B cell (primary cell): ENCODE data around the gene SH3BGR. TPM values are rescaled to one million over a fixed set of nuclear protein-coding genes. Genes with fewer than 3 reads are reported as not detected.

Experiments used
- ATAC-seq: fragments of 200-7000 bp; cut with Tn5 transposase; one replicate; pipeline ENCODE4 v1.10.0; 2021; ENCODE audit warnings: low read depth, mild to moderate bottlenecking, moderate number of reproducible peaks, moderate library complexity
- CTCF ChIA-PET: fragments of 350-600 bp; sonication (Branson Sonifier 250); formaldehyde crosslinking; loops from one replicate; lab custom pipeline; 2021; ENCODE audit warnings: antibody characterized with exemption, inconsistent platforms; lab: Charles Lee
- POLR2A ChIA-PET: fragments of 350-600 bp; sonication (Branson Sonifier 250); formaldehyde crosslinking; loops from one replicate; lab custom pipeline; 2021; ENCODE audit warnings: antibody characterized with exemption; lab: Charles Lee
- DNase-seq: peaks from one replicate; pipeline ENCODE4 v3.0.0; 2013
- H2AFZ ChIP-seq: 2 replicates; pipeline ENCODE4 v1.6.1; 2012; ENCODE audit warnings: mild to moderate bottlenecking, low read depth, low read length; ENCODE audit not compliant: insufficient read depth, poor library complexity, severe bottlenecking
- H3K27ac ChIP-seq, 2 donors: 1 replicate in 1 of 2; 2 replicates in 1 of 2; pipeline ENCODE4 v1.5.1; 2012 to 2013; ENCODE audit warnings: low read length in 2 of 2, mild to moderate bottlenecking in 2 of 2, moderate library complexity in 1 of 2
- H3K27me3 ChIP-seq, 4 experiments: fragments of 200-600 bp in 1 of 4; sonication (generic) in 1 of 4; replicated peaks in 1 of 4; 1 replicate in 2 of 4; 2 replicates in 2 of 4; pipeline versions ENCODE4 v1.6.1 to v1.7.0; 2013 to 2016; ENCODE audit warnings: low read length in 3 of 4, mild to moderate bottlenecking in 2 of 4, mixed read lengths in 1 of 4, moderate library complexity in 1 of 4; ENCODE audit not compliant: insufficient read depth in 4 of 4, control insufficient read depth in 3 of 4; ENCODE audit errors: control extremely low read depth in 1 of 4
- H3K36me3 ChIP-seq, 2 experiments: replicated peaks in 1 of 2; 1 replicate in 1 of 2; 2 replicates in 1 of 2; pipeline versions ENCODE4 v1.6.1 to v1.7.1; 2013; ENCODE audit warnings: low read length in 1 of 2; ENCODE audit not compliant: insufficient read depth in 2 of 2, control insufficient read depth in 1 of 2; ENCODE audit errors: control extremely low read depth in 1 of 2, extremely low read depth in 1 of 2
- H3K4me1 ChIP-seq, 2 donors: fragments of 200-600 bp in 1 of 2; sonication (generic) in 1 of 2; 1 replicate in 1 of 2; 2 replicates in 1 of 2; pipeline versions ENCODE4 v1.5.1 to v1.6.1; 2013 to 2017; ENCODE audit warnings: low read length in 2 of 2; ENCODE audit not compliant: control insufficient read depth in 2 of 2, insufficient read depth in 2 of 2
- H3K4me2 ChIP-seq: replicated peaks from 2 replicates; pipeline ENCODE3; 2012; ENCODE audit warnings: mild to moderate bottlenecking, low read depth, low read length; ENCODE audit not compliant: poor library complexity, severe bottlenecking
- H3K4me3 ChIP-seq, 5 experiments: fragments of 200-600 bp in 1 of 5; sonication (generic) in 1 of 5; 1 replicate in 3 of 5; 2 replicates in 2 of 5; pipeline versions ENCODE4 v1.5.1 to v1.7.0; 2011 to 2016; ENCODE audit warnings: low read length in 4 of 5, mild to moderate bottlenecking in 4 of 5, low read depth in 2 of 5, control low read depth in 1 of 5, moderate library complexity in 1 of 5; ENCODE audit not compliant: insufficient read depth in 1 of 5; ENCODE audit errors: control extremely low read depth in 1 of 5, extremely low read depth in 1 of 5
- H3K79me2 ChIP-seq: fragments of 200-600 bp; sonication (generic); one replicate; pipeline ENCODE4 v1.6.0; 2016; ENCODE audit warnings: low read length; ENCODE audit not compliant: control insufficient read depth, insufficient read depth
- H3K9ac ChIP-seq: fragments of 200-600 bp; sonication (generic); 2 replicates; pipeline ENCODE4 v1.6.1; 2017; ENCODE audit warnings: mild to moderate bottlenecking, low read length, moderate library complexity
- H3K9me3 ChIP-seq, 3 donors: one replicate each; pipeline versions ENCODE4 v1.6.1 to v1.7.1; 2013; ENCODE audit warnings: low read length in 2 of 3; ENCODE audit not compliant: control insufficient read depth in 2 of 3, insufficient read depth in 1 of 3; ENCODE audit errors: control extremely low read depth in 1 of 3
- H4K20me1 ChIP-seq: 2 replicates; pipeline ENCODE4 v1.6.0; 2012; ENCODE audit warnings: mild to moderate bottlenecking, low read length; ENCODE audit not compliant: insufficient read depth, control insufficient read depth, poor library complexity, severe bottlenecking
- H3K27ac Mint-ChIP-seq: one replicate; pipeline ENCODE4 v1.8.0; 2021; ENCODE audit warnings: mixed read lengths
- H3K27me3 Mint-ChIP-seq: one replicate; pipeline ENCODE4 v1.8.0; 2021; ENCODE audit warnings: mixed read lengths
- H3K4me1 Mint-ChIP-seq: one replicate; pipeline ENCODE4 v1.8.0; 2021; ENCODE audit warnings: mixed read lengths
- H3K4me3 Mint-ChIP-seq: one replicate; pipeline ENCODE4 v1.8.0; 2021; ENCODE audit warnings: mixed read lengths
- H3K9me3 Mint-ChIP-seq: one replicate; pipeline ENCODE4 v1.8.0; 2022; ENCODE audit warnings: mixed read lengths; ENCODE audit not compliant: insufficient read depth
- EZH2 ChIP-seq: IDR thresholded peaks from 2 replicates; pipeline ENCODE4 v1.6.1; 2012; ENCODE audit warnings: borderline replicate concordance, low read depth, mild to moderate bottlenecking, moderate library complexity, low read length; ENCODE audit not compliant: insufficient read depth, poor library complexity, severe bottlenecking
- WGBS: methylation state at CpG from one replicate; pipeline ENCODE4 v1.1.5; 2013; ENCODE audit warnings: missing lambda C conversion rate; ENCODE audit not compliant: insufficient coverage; 5-methylcytosine and 5-hydroxymethylcytosine counted together
- intact Hi-C: fragments of 100-400 bp; cut with micrococcal nuclease; formaldehyde crosslinking; loops from one replicate; pipeline ENCODE4 v1.10.0; 2022
- polyA plus RNA-seq: library from polyadenylated mRNA; depleted of rRNA; stranded (reverse); fragments of >200 nt; gene quantifications from 2 replicates; pipeline ENCODE4 v1.2.3, GENCODE V29; 2012
- total RNA-seq, 2 donors: library from RNA; stranded (reverse); fragments of 120-200 nt in 1 of 2; gene quantifications; 1 replicate in 1 of 2; 2 replicates in 1 of 2; pipeline versions ENCODE4 v1.2.3 to v1.2.4, GENCODE V29; 2013 to 2022
- TF ChIP-seq, protein P1 (sequence below): fragments of 200-600 bp; IDR thresholded peaks from one replicate; pipeline ENCODE4 v1.8.0; 2022; ENCODE audit warnings: antibody characterized with exemption, mild to moderate bottlenecking

Gene SH3BGR
- total and polyA plus RNA-seq, 2 donors (not counting 1 experiment from before 2014, with no cell fraction given), result 0.21 to 1.7 TPM

DNA sequence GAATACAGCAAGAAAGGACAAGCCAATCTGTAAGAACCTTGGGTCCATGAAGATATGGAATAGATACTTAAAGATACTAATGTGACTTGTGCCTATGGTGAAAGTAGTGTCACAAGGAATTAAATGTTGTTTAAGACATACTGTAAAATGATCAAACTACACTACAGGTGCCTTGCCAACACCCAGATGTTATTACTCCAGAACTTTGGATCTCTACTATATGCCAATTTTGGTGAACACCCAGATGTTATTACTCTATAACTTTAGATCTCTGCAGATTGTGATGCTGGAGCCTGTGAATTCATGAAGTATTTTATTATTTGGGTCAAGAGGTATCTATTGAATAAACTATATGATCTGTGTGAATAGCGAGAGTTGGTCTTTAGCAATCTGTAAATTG is 101.1 kb downstream of the SH3BGR start:
- POLR2A ChIA-PET, result no interaction called here
- TF ChIP-seq, protein P1, sequence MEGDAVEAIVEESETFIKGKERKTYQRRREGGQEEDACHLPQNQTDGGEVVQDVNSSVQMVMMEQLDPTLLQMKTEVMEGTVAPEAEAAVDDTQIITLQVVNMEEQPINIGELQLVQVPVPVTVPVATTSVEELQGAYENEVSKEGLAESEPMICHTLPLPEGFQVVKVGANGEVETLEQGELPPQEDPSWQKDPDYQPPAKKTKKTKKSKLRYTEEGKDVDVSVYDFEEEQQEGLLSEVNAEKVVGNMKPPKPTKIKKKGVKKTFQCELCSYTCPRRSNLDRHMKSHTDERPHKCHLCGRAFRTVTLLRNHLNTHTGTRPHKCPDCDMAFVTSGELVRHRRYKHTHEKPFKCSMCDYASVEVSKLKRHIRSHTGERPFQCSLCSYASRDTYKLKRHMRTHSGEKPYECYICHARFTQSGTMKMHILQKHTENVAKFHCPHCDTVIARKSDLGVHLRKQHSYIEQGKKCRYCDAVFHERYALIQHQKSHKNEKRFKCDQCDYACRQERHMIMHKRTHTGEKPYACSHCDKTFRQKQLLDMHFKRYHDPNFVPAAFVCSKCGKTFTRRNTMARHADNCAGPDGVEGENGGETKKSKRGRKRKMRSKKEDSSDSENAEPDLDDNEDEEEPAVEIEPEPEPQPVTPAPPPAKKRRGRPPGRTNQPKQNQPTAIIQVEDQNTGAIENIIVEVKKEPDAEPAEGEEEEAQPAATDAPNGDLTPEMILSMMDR, result no peak
- TF ChIP-seq EZH2, result no peak
- Mint-ChIP-seq H3K27me3 (peaks cover 3% of the 10 kb centered on the region), H3K4me1 (no peaks in the 10 kb centered on the region), H3K4me3 (no peak overlapping the region), H3K27ac (no peak overlapping the region), H3K9me3 (no peaks in the 10 kb centered on the region)
- ATAC-seq (no peak), DNase-seq (no peak)
- no peaks in the 10 kb centered on the region for H3K27me3 ChIP-seq
- no peak overlapping the region for H3K4me2 ChIP-seq
- no peak overlapping the region for H3K4me3 ChIP-seq
- intact Hi-C loops, result no loop called here
- WGBS, result no CpG with 5 or more reads among the region's 1 CpG
- no peaks in the 10 kb centered on the region for H3K36me3 ChIP-seq
- H3K4me1 ChIP-seq, result no peaks in the 10 kb centered on the region
- H3K9me3 ChIP-seq, result no peaks in the 10 kb centered on the region
- CTCF ChIA-PET, result no interaction called here
- H3K79me2 ChIP-seq, result no peaks in the 10 kb centered on the region
- H3K27ac ChIP-seq, result no peak overlapping the region
- no peak overlapping the region for H2AFZ ChIP-seq
- no peaks in the 10 kb centered on the region for H4K20me1 ChIP-seq
- no peak overlapping the region for H3K9ac ChIP-seq

DNA sequence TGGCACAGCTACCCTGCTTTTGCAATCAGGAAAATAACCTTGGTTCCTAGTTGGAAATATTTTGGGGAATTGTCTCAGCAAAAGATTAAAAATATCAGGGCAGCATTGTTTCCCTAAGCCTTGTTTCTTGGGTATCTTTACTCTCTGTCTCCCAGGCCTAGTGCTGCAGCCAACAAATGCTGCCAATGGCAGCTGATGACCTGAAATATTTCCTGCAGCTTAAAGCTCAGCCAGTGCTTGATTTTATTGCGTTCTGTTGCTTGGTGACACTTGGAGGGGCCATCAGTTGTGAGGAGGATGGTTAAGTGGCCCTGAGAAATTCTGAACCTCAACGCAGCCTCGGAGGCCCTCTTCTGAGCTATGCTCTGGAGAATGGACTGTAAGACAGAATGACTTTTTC is 101.6 kb downstream of the SH3BGR start:
- H3K9me3 ChIP-seq, result no peaks in the 10 kb centered on the region
- no peaks in the 10 kb centered on the region for H3K4me1 Mint-ChIP-seq
- no peaks in the 10 kb centered on the region for H3K4me1 ChIP-seq
- H3K79me2 ChIP-seq, result no peaks in the 10 kb centered on the region
- WGBS, result 58% methylated on average over 1 of the region's 3 CpGs
- H3K27me3 Mint-ChIP-seq, result no peaks in the 10 kb centered on the region
- H3K27ac Mint-ChIP-seq, result no peak overlapping the region
- ChIA-PET CTCF (no interaction called here), POLR2A (no interaction called here)
- H3K4me2 ChIP-seq, result no peak overlapping the region
- TF ChIP-seq, protein P1, result no peak
- no peak for TF ChIP-seq EZH2
- no peaks in the 10 kb centered on the region for H3K27me3 ChIP-seq
- ATAC-seq (no peak), DNase-seq (no peak)
- no peak overlapping the region for H3K9ac ChIP-seq
- H3K9me3 Mint-ChIP-seq, result no peaks in the 10 kb centered on the region
- intact Hi-C loops, result no loop called here
- no peaks in the 10 kb centered on the region for H3K36me3 ChIP-seq
- H3K27ac ChIP-seq, result no peak overlapping the region
- H3K4me3 Mint-ChIP-seq, result no peak overlapping the region
- no peaks in the 10 kb centered on the region for H4K20me1 ChIP-seq
- no peak overlapping the region for H3K4me3 ChIP-seq
- H2AFZ ChIP-seq, result no peak overlapping the region
